Effector memory CD8-positive, alpha-beta T cell (primary cell): Measurements from ENCODE around the gene VEGFC.

Experiments
- ATAC-seq: fragments of 150-1000 bp; cut with Tn5 transposase; replicated peaks from 2 replicates; pipeline ENCODE4 v1.10.0; 2021; ENCODE audit warnings: mild to moderate bottlenecking, moderate library complexity
- DNase-seq, 3 experiments: peaks; one replicate each; pipeline ENCODE4 v3.0.0; 2021
- H3K27ac Mint-ChIP-seq, 2 donors: one replicate each; pipeline ENCODE4 v1.8.0; 2022; ENCODE audit warnings: mild to moderate bottlenecking in 2 of 2, mixed read lengths in 2 of 2, moderate library complexity in 2 of 2
- H3K27me3 Mint-ChIP-seq, 2 donors: one replicate each; pipeline ENCODE4 v1.8.0; 2022; ENCODE audit warnings: mixed read lengths in 2 of 2
- H3K36me3 Mint-ChIP-seq: one replicate; pipeline ENCODE4 v1.8.0; 2022; ENCODE audit warnings: mild to moderate bottlenecking, moderate library complexity, mixed read lengths; ENCODE audit not compliant: insufficient read depth
- H3K4me1 Mint-ChIP-seq, 2 donors: one replicate each; pipeline ENCODE4 v1.8.0; 2022; ENCODE audit warnings: low read depth in 2 of 2, mixed read lengths in 2 of 2
- H3K4me3 Mint-ChIP-seq, 2 donors: one replicate each; pipeline ENCODE4 v1.8.0; 2022; ENCODE audit warnings: mild to moderate bottlenecking in 2 of 2, mixed read lengths in 2 of 2, moderate library complexity in 2 of 2
- H3K9me3 Mint-ChIP-seq, 2 donors: one replicate each; pipeline ENCODE4 v1.8.0; 2022; ENCODE audit warnings: mixed read lengths in 2 of 2

The VEGFC gene

DNA sequence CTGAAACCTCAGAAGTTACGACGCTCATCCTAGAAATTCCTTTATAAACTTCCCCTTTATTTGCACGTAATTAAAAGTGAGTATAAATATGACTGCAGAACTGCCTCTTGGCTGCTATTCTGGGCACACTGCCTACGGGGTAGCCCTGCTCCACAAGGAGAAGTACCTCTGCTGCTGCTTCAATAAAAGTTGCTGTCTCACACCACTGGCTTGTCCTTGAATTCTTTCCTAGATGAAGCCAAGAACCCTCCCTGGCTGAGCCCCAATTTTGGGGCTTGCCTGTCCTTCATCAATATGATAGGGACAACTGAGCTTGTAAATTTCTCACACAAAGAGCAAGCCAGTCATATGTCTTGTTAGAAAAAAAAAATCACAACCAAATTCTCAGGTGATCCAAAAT, 115.8 kb downstream of the VEGFC start:
- no peak overlapping the region for H3K4me3 Mint-ChIP-seq
- peaks cover 3% of the 10 kb centered on the region for H3K36me3 Mint-ChIP-seq
- H3K27ac Mint-ChIP-seq = no peak overlapping the region
- H3K4me1 Mint-ChIP-seq = no peaks in the 10 kb centered on the region
- no peak for ATAC-seq
- no peak for DNase-seq
- peaks cover 0 to 6% of the 10 kb centered on the region in 2 donors for H3K9me3 Mint-ChIP-seq
- H3K27me3 Mint-ChIP-seq = no peaks in the 10 kb centered on the region

DNA sequence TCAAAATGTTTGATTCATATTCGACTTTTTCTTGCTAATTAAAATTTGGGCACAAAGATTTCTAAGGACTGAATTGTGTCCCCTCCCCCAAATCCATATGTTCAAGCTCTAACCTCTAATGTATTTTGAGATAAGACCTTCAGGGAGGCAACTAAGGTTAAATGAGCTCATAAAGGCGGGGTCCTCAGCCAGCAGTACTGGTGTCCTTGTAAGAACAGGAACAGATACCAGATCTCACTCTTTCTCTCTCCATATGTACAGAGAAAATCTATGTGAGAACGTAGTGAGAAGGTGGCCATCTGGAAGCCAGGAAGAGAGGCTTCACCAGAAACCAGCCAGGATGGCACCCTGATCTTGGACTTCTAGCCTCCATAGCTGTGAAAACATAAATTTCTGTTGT, 116.9 kb downstream of the VEGFC start:
- Mint-ChIP-seq H3K27ac (no peak overlapping the region), H3K27me3 (no peaks in the 10 kb centered on the region), H3K36me3 (peaks cover 4% of the 10 kb centered on the region), H3K4me1 (no peaks in the 10 kb centered on the region), H3K4me3 (no peak overlapping the region), H3K9me3 (peaks cover 0 to 6% of the 10 kb centered on the region in 2 donors)
- ATAC-seq = no peak
- DNase-seq = no peak

DNA sequence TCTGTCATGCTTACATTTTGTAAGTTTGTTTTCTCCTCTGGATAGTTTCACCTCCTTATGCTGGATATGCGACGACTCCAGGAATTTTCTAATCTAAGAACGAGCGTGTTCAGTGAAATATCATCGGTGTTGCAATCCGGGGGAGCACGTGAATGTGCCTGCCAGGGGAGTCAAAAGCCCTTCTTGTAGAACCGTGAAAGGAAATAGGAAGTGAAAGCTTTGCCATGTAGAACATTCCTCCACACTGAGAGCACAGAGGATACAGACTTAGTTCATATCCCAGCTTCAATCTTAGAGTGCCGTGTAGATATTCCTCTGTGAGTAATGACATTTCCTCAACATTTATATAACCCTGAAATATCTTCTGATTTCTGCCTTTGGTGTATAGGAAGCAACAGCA, 121.2 kb downstream of the VEGFC start:
- Mint-ChIP-seq H3K36me3 (peaks cover 4% of the 10 kb centered on the region), H3K4me3 (no peak overlapping the region), H3K27me3 (no peaks in the 10 kb centered on the region), H3K4me1 (no peaks in the 10 kb centered on the region), H3K27ac (no peak overlapping the region), H3K9me3 (no peaks in the 10 kb centered on the region)
- ATAC-seq (no peak), DNase-seq (no peak)

DNA sequence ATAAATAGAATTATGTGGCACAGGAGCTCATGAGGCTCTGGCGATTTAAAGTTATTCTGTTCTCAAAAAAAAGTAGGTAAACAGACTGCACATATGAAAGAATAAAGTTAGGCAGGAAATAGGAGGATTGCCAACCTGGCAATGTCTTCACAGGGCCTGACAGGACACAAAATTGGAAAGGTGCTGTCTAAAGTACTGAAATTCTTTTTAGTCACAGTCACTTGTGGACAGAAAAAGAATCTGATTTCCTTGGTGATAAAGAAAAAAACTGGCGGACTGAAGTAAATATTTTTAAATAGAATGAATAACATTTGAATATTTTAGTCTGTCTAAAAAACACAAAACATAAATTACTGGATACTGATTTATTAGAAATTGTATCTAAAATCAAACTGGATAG, 124.4 kb downstream of the VEGFC start:
- H3K9me3 Mint-ChIP-seq = no peaks in the 10 kb centered on the region
- no peaks in the 10 kb centered on the region for H3K27me3 Mint-ChIP-seq
- no peak overlapping the region for H3K4me3 Mint-ChIP-seq
- H3K27ac Mint-ChIP-seq = no peak overlapping the region
- peaks cover 4% of the 10 kb centered on the region for H3K36me3 Mint-ChIP-seq
- no peak for DNase-seq
- ATAC-seq = no peak
- no peaks in the 10 kb centered on the region for H3K4me1 Mint-ChIP-seq

DNA sequence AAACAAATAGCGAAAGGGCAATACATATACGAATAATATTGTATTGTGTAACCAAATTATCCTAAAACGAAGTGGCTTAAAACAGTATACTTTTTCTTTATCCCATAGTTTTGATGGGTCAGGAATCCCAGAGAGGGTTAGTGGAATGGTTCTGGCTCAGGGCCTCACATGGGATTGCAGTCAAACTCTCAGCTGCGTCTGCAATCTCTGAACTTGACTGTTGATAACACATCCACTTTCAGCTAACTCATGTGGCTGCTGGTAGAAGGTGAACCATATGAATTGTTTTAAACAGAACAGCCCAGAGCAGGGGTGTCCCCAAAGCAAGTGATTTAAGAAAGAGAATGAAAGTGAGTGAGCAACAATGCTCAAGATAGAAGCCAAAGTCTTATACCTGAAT, 127.8 kb downstream of the VEGFC start:
- H3K4me1 Mint-ChIP-seq = no peaks in the 10 kb centered on the region
- no peak for ATAC-seq
- no peaks in the 10 kb centered on the region for H3K36me3 Mint-ChIP-seq
- H3K9me3 Mint-ChIP-seq = no peaks in the 10 kb centered on the region
- no peak overlapping the region for H3K4me3 Mint-ChIP-seq
- H3K27ac Mint-ChIP-seq = no peak overlapping the region
- DNase-seq = no peak
- no peaks in the 10 kb centered on the region for H3K27me3 Mint-ChIP-seq

DNA sequence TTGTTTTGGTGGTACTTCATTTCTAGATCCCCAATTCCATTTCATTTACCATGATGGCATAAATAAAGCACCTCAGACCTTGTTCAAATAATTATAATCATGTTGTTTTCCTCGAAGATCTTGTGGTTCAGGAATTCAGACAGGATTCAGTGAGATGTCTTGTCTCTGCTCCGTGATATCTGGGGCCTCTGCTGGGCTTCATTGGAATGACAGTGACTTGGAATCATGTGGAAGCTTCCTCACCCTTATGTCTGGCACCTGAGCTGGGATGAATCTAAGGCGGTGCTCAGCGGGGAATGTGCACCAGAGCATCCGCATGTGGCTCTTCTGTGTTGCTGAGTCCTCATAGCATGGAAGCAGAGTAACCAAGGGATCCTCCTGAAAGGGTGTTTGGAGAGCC, 132.2 kb downstream of the VEGFC start:
- DNase-seq (no peak), ATAC-seq (no peak)
- no peak overlapping the region for H3K4me3 Mint-ChIP-seq
- no peaks in the 10 kb centered on the region for H3K36me3 Mint-ChIP-seq
- H3K27ac Mint-ChIP-seq = no peak overlapping the region
- peaks cover 0 to 5% of the 10 kb centered on the region in 2 donors for H3K9me3 Mint-ChIP-seq
- no peaks in the 10 kb centered on the region for H3K4me1 Mint-ChIP-seq
- H3K27me3 Mint-ChIP-seq = no peaks in the 10 kb centered on the region

DNA sequence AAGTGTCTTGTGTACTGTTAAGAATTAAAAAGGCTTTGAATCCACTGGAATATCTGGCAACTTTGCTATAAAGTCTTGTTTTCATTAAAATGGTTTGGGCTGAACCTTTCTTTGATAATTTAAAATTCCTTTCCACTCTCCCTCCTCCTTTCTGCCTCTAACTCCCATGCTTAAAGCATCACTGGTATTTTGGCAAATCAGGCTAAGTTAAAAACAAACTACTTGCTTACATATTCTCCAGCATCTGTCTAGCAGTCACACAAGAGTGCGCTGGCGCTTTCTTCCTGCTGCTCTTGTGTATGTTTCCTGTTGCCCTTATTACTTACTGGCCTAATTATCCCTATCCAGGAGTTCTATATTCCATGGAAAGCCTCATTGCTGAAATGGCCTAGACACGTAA, 136.6 kb downstream of the VEGFC start:
- Mint-ChIP-seq H3K4me1 (no peaks in the 10 kb centered on the region), H3K9me3 (peaks cover 0 to 7% of the 10 kb centered on the region in 2 donors), H3K36me3 (peaks cover 3% of the 10 kb centered on the region), H3K4me3 (no peak overlapping the region), H3K27me3 (no peaks in the 10 kb centered on the region), H3K27ac (no peak overlapping the region)
- ATAC-seq (no peak), DNase-seq (no peak)

DNA sequence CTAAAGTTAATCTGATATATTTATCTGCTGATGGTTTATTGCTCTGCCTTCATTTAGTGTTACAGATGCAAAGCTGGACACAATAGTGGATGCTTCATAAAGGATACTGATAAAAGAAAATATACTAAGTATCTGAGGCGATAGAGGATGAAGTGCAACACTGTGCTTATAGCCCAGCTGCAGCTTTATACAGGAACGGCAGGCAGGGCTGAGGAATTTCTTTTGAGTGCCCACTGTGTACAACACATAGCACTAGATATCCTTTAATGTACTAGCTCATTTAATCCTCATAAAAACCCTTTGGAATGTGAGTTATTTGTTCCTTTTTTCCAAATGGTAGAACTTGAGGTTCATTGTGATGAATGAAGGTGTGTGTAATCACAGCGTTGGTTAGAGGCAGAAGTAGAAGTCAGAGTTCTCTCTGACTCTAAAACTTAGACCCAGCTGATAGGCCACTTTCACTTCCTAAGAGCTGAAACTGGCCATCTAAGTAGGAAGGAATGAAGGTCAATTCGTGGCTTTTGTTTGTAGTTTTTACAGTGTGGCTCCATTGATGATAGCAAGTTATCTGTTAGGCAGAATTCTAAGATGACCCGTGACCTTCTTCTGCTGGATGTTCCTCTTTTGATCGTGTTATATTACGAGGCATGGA, 138.0 kb downstream of the VEGFC start:
- Mint-ChIP-seq H3K36me3 (peaks cover 3% of the 10 kb centered on the region), H3K4me1 (no peaks in the 10 kb centered on the region), H3K4me3 (no peak overlapping the region), H3K9me3 (peaks cover 0 to 7% of the 10 kb centered on the region in 2 donors), H3K27me3 (no peaks in the 10 kb centered on the region), H3K27ac (no peak overlapping the region)
- DNase-seq = no peak
- no peak for ATAC-seq

DNA sequence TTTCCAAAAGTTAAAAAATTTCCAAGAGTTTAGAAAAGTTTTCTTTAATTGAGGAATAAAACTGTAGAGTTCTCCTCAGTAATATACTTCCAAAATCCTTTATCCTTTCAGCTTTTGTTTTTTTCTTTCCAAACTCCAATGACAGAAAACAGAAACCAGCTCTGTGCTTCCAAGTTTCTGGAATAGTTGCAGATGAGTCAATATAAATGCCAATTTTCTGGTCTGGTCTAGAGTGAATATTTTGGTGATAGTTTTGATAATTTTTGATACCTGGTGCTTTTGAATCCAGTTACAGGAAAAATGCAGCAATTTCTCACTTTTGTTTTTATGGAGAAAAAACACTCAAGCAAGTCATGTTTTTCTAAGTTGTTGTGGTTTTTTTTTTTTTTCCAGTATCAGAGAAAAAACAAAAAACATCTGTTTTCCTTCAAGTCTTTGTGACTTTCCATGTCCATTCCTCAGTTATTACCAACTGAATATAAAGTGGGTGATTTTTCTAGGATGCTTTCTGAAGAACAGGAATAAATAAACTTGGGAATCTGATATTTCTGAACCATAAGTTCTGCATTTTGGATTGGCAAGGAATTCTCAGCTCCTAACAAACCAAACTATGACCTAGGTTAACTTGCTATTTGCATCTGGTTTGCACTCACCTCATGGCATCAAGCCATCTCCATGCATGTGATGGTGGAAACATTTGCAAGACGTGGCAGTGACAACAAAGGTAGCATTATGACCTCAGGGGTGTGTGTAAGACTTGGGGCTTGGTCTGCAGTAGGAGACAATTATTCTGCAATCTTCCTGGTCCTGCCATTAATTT, 139.1 kb downstream of the VEGFC start:
- H3K36me3 Mint-ChIP-seq = peaks cover 3% of the 10 kb centered on the region
- ATAC-seq (no peak), DNase-seq (no peak)
- H3K27me3 Mint-ChIP-seq = no peaks in the 10 kb centered on the region
- H3K27ac Mint-ChIP-seq = no peak overlapping the region
- no peak overlapping the region for H3K4me3 Mint-ChIP-seq
- H3K9me3 Mint-ChIP-seq = peaks cover 0 to 4% of the 10 kb centered on the region in 2 donors
- H3K4me1 Mint-ChIP-seq = no peaks in the 10 kb centered on the region

DNA sequence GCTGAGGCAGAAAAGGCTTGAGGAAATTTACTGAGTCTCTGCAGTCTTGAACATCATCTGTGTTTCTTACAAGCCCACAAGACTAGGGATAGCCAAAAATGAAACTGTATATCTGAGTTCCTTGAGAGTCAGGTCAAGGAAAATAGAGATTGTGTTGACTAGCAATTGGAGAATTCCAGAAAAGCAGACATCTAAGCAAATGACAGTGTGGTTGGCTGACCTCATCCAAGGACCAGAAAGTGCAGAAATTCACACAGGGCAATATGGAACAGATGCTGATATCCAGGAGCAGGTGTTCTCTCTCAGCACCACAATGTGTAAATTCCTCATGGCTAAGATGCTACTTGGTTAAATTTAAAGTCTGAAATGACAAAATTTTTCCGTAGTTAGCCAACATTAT, 146.4 kb downstream of the VEGFC start:
- Mint-ChIP-seq H3K4me1 (no peaks in the 10 kb centered on the region), H3K36me3 (no peaks in the 10 kb centered on the region), H3K4me3 (no peak overlapping the region), H3K9me3 (no peaks in the 10 kb centered on the region), H3K27ac (no peak overlapping the region), H3K27me3 (no peaks in the 10 kb centered on the region)
- no peak for ATAC-seq
- no peak for DNase-seq

DNA sequence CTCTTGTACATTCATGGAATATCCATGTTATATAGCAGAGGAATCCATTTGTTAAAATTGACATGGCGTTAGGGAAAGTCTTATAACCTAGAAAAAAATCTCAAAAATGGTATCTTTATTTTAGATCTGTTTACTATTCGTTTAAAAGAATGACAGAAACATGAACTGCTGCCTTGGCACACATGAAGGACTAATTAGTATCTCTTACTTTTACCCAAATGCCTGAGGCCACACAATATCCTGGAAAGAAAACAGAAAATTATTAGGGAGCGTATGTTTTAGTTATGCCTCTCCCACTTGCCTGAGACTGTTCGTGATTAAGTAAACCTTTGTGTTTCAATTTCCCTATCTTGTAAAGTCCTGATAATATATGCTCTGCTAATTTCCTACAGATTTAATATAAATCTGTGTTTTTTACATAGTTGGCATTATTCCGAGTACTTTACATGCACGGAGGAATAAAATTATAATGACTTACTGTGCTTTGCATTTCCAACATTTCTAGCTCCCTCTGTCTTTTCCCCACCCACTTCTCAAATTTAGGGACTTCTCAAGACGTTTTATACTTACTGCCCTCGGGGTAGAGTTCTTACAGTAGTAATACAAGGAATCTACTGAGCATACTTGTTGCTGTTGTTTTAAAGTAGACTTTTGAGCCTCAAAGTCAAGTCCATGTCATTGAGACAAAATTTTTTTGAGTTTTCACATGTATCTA, 147.3 kb downstream of the VEGFC start:
- no peak overlapping the region for H3K4me3 Mint-ChIP-seq
- no peaks in the 10 kb centered on the region for H3K4me1 Mint-ChIP-seq
- DNase-seq (no peak), ATAC-seq (no peak)
- no peaks in the 10 kb centered on the region for H3K9me3 Mint-ChIP-seq
- no peak overlapping the region for H3K27ac Mint-ChIP-seq
- H3K27me3 Mint-ChIP-seq = no peaks in the 10 kb centered on the region
- no peaks in the 10 kb centered on the region for H3K36me3 Mint-ChIP-seq

DNA sequence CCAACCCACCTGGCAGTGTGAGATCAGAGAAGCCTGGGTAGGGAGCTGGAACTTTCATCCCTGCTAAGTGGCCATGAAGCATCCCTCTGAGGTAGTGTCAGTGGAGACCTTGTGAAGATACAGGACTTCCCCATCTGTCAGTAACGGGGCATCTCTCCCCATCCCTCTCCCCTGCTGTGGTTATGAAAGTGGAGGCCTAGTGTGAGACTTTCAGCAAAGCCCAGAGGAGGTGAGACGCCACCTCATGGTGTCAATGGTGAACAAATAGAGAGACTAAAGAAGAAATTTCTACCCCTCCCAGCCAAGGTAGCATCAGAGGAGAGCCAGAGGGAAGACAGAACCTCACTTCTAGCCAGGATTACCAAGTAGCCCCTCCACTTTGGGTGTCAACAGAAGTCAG, 150.2 kb downstream of the VEGFC start:
- Mint-ChIP-seq H3K9me3 (peaks cover 7 to 8% of the 10 kb centered on the region in 2 donors), H3K4me1 (no peaks in the 10 kb centered on the region), H3K27ac (no peak overlapping the region), H3K36me3 (no peaks in the 10 kb centered on the region), H3K27me3 (no peaks in the 10 kb centered on the region), H3K4me3 (no peak overlapping the region)
- DNase-seq = no peak
- no peak for ATAC-seq

DNA sequence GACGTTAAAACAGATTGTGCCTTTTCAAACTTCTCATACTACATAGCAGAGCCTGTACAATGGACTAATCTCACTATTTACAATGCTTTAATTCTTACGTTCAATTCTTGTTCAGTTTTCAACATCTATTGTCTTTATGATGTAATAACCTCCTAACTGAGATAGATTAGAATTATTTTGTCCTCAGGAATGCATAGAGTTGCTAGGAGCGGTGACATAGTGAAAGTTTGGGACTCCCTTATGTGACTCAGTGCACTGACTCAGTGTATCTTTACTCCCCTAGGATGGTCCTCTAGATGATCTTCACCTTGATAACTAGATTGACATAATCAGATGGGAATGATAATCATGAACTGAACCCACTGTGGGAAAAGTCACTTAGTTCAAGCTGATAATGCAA, 151.5 kb downstream of the VEGFC start:
- no peaks in the 10 kb centered on the region for H3K4me1 Mint-ChIP-seq
- H3K27ac Mint-ChIP-seq = no peak overlapping the region
- no peaks in the 10 kb centered on the region for H3K36me3 Mint-ChIP-seq
- no peak for ATAC-seq
- H3K9me3 Mint-ChIP-seq = peaks cover 7 to 8% of the 10 kb centered on the region in 2 donors
- no peak overlapping the region for H3K4me3 Mint-ChIP-seq
- no peak for DNase-seq
- H3K27me3 Mint-ChIP-seq = no peaks in the 10 kb centered on the region

DNA sequence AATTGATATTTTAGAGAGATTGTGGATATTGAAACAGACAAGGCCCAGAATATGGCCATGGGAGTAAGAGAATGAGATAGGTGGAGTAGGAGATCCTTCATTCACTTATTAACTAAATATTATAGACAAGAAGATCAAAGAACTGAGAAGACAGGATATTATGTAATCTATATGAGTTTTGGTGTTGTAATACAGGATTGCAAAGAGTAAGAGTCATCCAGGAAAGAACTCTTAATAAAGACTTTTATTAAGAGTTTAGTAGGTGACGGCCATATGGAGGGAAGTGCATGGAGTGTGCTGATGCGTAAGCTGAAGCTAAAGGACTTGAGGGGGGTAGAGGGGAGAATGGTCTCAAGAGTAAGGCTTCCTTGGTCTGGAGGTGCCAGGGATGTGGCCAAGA, 153.7 kb downstream of the VEGFC start:
- Mint-ChIP-seq H3K4me1 (no peaks in the 10 kb centered on the region), H3K27ac (no peak overlapping the region), H3K27me3 (no peaks in the 10 kb centered on the region), H3K9me3 (peaks cover 7 to 8% of the 10 kb centered on the region in 2 donors), H3K4me3 (no peak overlapping the region), H3K36me3 (no peaks in the 10 kb centered on the region)
- DNase-seq (no peak), ATAC-seq (no peak)
